DOHH2 (cell line): ENCODE results near the gene MXD4.

ENCODE experiments used
- H3F3A ChIP-seq: fragments of 200-600 bp; sonication (generic), shearing (Covaris generic); 2 replicates; pipeline ENCODE4 v1.6.0; 2016; ENCODE audit warnings: antibody characterized with exemption, mild to moderate bottlenecking; ENCODE audit not compliant: control insufficient read depth, insufficient read depth
- H3K27ac ChIP-seq: fragments of 200-600 bp; sonication (generic); 2 replicates; pipeline ENCODE4 v1.5.1; 2014; ENCODE audit warnings: low read depth, mild to moderate bottlenecking, low read length, moderate library complexity
- H3K27me3 ChIP-seq: fragments of 200-600 bp; sonication (generic); 2 replicates; pipeline ENCODE4 v1.6.1; 2014; ENCODE audit warnings: mild to moderate bottlenecking, low read length, mixed read lengths; ENCODE audit not compliant: control insufficient read depth
- H3K36me3 ChIP-seq: fragments of 200-600 bp; sonication (generic); 2 replicates; pipeline ENCODE4 v1.6.1; 2014; ENCODE audit warnings: mild to moderate bottlenecking, low read length, moderate library complexity, mixed read lengths; ENCODE audit not compliant: control insufficient read depth
- H3K4me1 ChIP-seq: fragments of 200-600 bp; sonication (generic); 2 replicates; pipeline ENCODE4 v1.6.1; 2014; ENCODE audit warnings: mild to moderate bottlenecking, low read length, mixed read lengths; ENCODE audit not compliant: control insufficient read depth
- H3K4me2 ChIP-seq: fragments of 200-600 bp; sonication (generic); 2 replicates; pipeline ENCODE4 v1.6.0; 2014; ENCODE audit warnings: mild to moderate bottlenecking, low read length, moderate library complexity
- H3K4me3 ChIP-seq: fragments of 200-600 bp; sonication (generic); 2 replicates; pipeline ENCODE4 v1.5.1; 2014; ENCODE audit warnings: mild to moderate bottlenecking, low read length, mixed read lengths
- H3K79me2 ChIP-seq: fragments of 200-600 bp; sonication (generic); 2 replicates; pipeline ENCODE4 v1.6.1; 2014; ENCODE audit warnings: mild to moderate bottlenecking, low read length, mixed read lengths; ENCODE audit not compliant: control insufficient read depth
- H3K9me2 ChIP-seq: fragments of 200-600 bp; sonication (generic); replicated peaks from 2 replicates; pipeline ENCODE4 v1.6.1; 2014; ENCODE audit warnings: mild to moderate bottlenecking, low read length, mixed read lengths; ENCODE audit not compliant: control insufficient read depth
- H3K9me3 ChIP-seq: fragments of 200-600 bp; sonication (generic); 2 replicates; pipeline ENCODE4 v1.6.1; 2014; ENCODE audit warnings: antibody characterized with exemption, low read length, mixed read lengths; ENCODE audit not compliant: control insufficient read depth, insufficient read depth
- H4K20me1 ChIP-seq: fragments of 200-600 bp; sonication (generic); 2 replicates; pipeline ENCODE4 v1.6.0; 2014; ENCODE audit warnings: low read depth, mild to moderate bottlenecking, antibody characterized with exemption, low read length, moderate library complexity; ENCODE audit not compliant: control insufficient read depth, insufficient read depth
- EZH2phosphoT487 ChIP-seq: fragments of 200-600 bp; sonication (generic); IDR thresholded peaks from 2 replicates; pipeline ENCODE4 v1.6.1; 2017; ENCODE audit warnings: borderline replicate concordance, mild to moderate bottlenecking, antibody characterized with exemption, low read length, moderate library complexity, mixed read lengths
- TF ChIP-seq, protein P1 (sequence below): fragments of 200-600 bp; sonication (generic); IDR thresholded peaks from one replicate; pipeline ENCODE4 v1.5.1; 2014; ENCODE audit warnings: antibody characterized with exemption, mild to moderate bottlenecking, low read depth, low read length; ENCODE audit not compliant: poor library complexity, severe bottlenecking

The MXD4 gene

DNA sequence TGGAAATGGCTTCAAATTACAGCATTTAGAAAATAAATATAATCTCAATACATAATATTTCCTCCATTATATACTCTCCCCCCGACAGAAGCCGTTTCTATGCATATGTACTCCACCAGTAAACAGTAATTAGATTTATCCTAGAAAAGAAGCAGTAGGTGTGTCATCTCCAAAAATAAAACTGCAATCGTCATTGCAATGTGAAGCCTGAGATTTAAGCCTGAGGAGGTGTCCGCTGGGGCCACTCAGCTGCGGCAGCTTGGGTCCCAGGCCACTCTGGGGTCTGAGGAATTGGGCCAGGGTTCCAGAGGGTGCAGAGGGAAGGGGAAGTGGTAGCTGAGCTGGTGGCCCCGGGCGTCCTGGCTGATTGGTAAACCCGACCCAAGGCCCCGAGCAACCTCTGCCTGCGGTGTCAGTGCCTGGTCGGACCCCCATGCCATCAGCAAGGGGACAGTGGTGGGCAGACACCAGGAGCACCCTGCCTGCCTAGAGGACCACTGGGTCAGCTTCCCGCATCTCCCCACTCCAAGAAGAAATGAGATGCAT, 7.8 kb upstream of the MXD4 start:
- Histone ChIP-seq H3K79me2 (no peaks in the 10 kb centered on the region), H3K4me1 (no peaks in the 10 kb centered on the region; the same call in 1 of the 2 replicates), H3K4me2 (no peak overlapping the region), H3K9me2 (no peaks in the 10 kb centered on the region), H4K20me1 (no peaks in the 10 kb centered on the region), H3K4me3 (no peak overlapping the region), H3K36me3 (no peaks in the 10 kb centered on the region), H3K9me3 (no peaks in the 10 kb centered on the region), H3K27me3 (no peaks in the 10 kb centered on the region), H3F3A (no peaks in the 10 kb centered on the region), H3K27ac (no peak overlapping the region)
- TF ChIP-seq, protein P1, sequence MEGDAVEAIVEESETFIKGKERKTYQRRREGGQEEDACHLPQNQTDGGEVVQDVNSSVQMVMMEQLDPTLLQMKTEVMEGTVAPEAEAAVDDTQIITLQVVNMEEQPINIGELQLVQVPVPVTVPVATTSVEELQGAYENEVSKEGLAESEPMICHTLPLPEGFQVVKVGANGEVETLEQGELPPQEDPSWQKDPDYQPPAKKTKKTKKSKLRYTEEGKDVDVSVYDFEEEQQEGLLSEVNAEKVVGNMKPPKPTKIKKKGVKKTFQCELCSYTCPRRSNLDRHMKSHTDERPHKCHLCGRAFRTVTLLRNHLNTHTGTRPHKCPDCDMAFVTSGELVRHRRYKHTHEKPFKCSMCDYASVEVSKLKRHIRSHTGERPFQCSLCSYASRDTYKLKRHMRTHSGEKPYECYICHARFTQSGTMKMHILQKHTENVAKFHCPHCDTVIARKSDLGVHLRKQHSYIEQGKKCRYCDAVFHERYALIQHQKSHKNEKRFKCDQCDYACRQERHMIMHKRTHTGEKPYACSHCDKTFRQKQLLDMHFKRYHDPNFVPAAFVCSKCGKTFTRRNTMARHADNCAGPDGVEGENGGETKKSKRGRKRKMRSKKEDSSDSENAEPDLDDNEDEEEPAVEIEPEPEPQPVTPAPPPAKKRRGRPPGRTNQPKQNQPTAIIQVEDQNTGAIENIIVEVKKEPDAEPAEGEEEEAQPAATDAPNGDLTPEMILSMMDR = no peak
- TF ChIP-seq EZH2phosphoT487 = no peak

DNA sequence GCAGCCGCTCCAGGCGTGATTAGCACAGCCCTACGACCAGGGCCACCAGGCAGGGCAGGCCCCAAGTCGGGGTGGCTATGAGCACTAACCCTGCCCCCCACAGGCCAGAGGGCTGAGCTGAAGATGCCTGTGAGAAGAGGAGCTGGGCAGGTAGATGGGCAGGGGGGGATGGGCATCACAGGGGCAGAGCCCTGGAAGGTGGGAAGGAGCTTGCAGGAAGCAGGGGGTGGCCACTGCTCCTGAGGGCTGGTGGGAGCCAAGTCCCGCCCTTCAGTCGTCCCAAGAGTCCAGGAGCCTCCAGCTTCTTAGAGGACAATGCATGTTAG, 7.3 kb upstream of the MXD4 start:
- no peaks in the 10 kb centered on the region for H3K79me2 ChIP-seq

GRCh38 chr4:2268357-2269205, 6.7 kb upstream of the MXD4 start:
- Histone ChIP-seq H3K4me3 (no peak overlapping the region), H3F3A (no peaks in the 10 kb centered on the region), H4K20me1 (no peaks in the 10 kb centered on the region), H3K27me3 (no peaks in the 10 kb centered on the region), H3K4me2 (no peak overlapping the region), H3K79me2 (no peaks in the 10 kb centered on the region), H3K9me2 (no peaks in the 10 kb centered on the region), H3K4me1 (peaks cover 11% of the 10 kb centered on the region), H3K36me3 (no peaks in the 10 kb centered on the region), H3K27ac (no peak overlapping the region), H3K9me3 (no peaks in the 10 kb centered on the region)
- no peak for TF ChIP-seq EZH2phosphoT487
- TF ChIP-seq, protein P1 = no peak

More for the DNA sequence above, 7.3 kb upstream of the MXD4 start:
- H3F3A ChIP-seq = no peaks in the 10 kb centered on the region
- H3K4me2 ChIP-seq = no peak overlapping the region
- H3K36me3 ChIP-seq = no peaks in the 10 kb centered on the region
- TF ChIP-seq, protein P1 = no peak
- no peak for TF ChIP-seq EZH2phosphoT487
- no peaks in the 10 kb centered on the region for H4K20me1 ChIP-seq
- no peaks in the 10 kb centered on the region for H3K9me2 ChIP-seq
- no peak overlapping the region for H3K27ac ChIP-seq
- H3K4me1 ChIP-seq = peaks cover 5% of the 10 kb centered on the region
- H3K27me3 ChIP-seq = no peaks in the 10 kb centered on the region
- H3K9me3 ChIP-seq = no peaks in the 10 kb centered on the region
- no peak overlapping the region for H3K4me3 ChIP-seq
